K562 (cell line): ENCODE data around the gene PRPF6. TPM values are rescaled to one million over a fixed set of nuclear protein-coding genes. Genes with fewer than 3 reads are reported as not detected.
A peak's percentile ranks its signal among the peaks of the same experiment; 100 is the strongest.

Source experiments
- ATAC-seq: fragments of 200-7000 bp; cut with Tn5 transposase; 3 replicates; pipeline ENCODE4 v1.9.1; 2020; ENCODE audit warnings: moderate library complexity
- BruUV-seq: library from RNA; stranded (reverse); fragments of 400-500 nt; replicated peaks from 2 replicates; lab custom pipeline; 2021; lab: Mats Ljungman, UMichigan
- CTCF ChIA-PET: fragments of 300-600 bp; formaldehyde crosslinking; extraction: SDS; loops from one replicate; lab custom pipeline; 2021; ENCODE audit warnings: low intra/inter-chr PET ratio; lab: Yijun Ruan, JAX
- POLR2A ChIA-PET: fragments of 300-600, 350-650 bp; sonication (Branson Sonifier 250); formaldehyde crosslinking; extraction: SDS; loops from one replicate; lab custom pipeline; 2021; ENCODE audit warnings: antibody characterized with exemption, inconsistent platforms; lab: Yijun Ruan, JAX
- DNase-seq, 4 experiments: peaks; one replicate each; pipeline versions ENCODE4 v3.0.0 to v3.0.0-alpha.2; 2011 to 2018; ENCODE audit warnings: low spot score in 3 of 4, mixed read lengths in 3 of 4; ENCODE audit errors: extremely low read depth in 1 of 4
- FAIRE-seq: peaks from 2 replicates; lab custom pipeline; 2011; peaks lifted over from hg19 to GRCh38; lab: Jason Lieb, UNC
- H2AFZ ChIP-seq: 2 replicates; pipeline ENCODE4 v1.6.0; 2011; ENCODE audit warnings: low read depth, low read length, control low read depth, inconsistent platforms
- H3K27ac ChIP-seq: fragments of 200-600 bp; 3 replicates; pipeline ENCODE4 v1.8.0; 2011; ENCODE audit warnings: low read depth, mild to moderate bottlenecking, control low read depth, inconsistent platforms, low read length, moderate library complexity, mixed read lengths; ENCODE audit errors: extremely low read depth
- H3K27me3 ChIP-seq, 2 experiments: fragments of 300-600 bp in 1 of 2; 2 replicates in 1 of 2; 3 replicates in 1 of 2; pipeline versions ENCODE4 v1.6.0 to v1.8.0; 2011; ENCODE audit warnings: inconsistent platforms in 2 of 2, low read length in 2 of 2, mild to moderate bottlenecking in 1 of 2, mixed read lengths in 1 of 2, moderate library complexity in 1 of 2; ENCODE audit not compliant: control insufficient read depth in 2 of 2, insufficient read depth in 2 of 2
- H3K36me3 ChIP-seq: fragments of 300-600 bp; 3 replicates; pipeline ENCODE4 v1.8.0; 2011; ENCODE audit warnings: mild to moderate bottlenecking, low read length, inconsistent platforms; ENCODE audit not compliant: control insufficient read depth, insufficient read depth
- H3K4me1 ChIP-seq, 2 experiments: fragments of 200-600 bp in 1 of 2; replicated peaks in 1 of 2; 2 replicates in 1 of 2; 3 replicates in 1 of 2; pipeline versions ENCODE4 v1.5.1 to v1.8.0; 2011; ENCODE audit warnings: inconsistent platforms in 2 of 2, low read length in 2 of 2, mild to moderate bottlenecking in 1 of 2, mixed read lengths in 1 of 2, moderate library complexity in 1 of 2; ENCODE audit not compliant: control insufficient read depth in 2 of 2, insufficient read depth in 2 of 2
- H3K4me2 ChIP-seq: 2 replicates; pipeline ENCODE4 v1.6.1; 2011; ENCODE audit warnings: low read length, control low read depth, inconsistent platforms, mixed read lengths; ENCODE audit not compliant: insufficient read depth
- H3K4me3 ChIP-seq: fragments of 200-600 bp; sonication (generic), shearing (Covaris generic); 2 replicates; pipeline ENCODE4 v1.5.1; 2016; ENCODE audit warnings: control low read depth, inconsistent platforms
- H3K79me2 ChIP-seq: fragments of 200-600 bp; 3 replicates; pipeline ENCODE4 v1.8.0; 2011; ENCODE audit warnings: low read length, inconsistent platforms; ENCODE audit not compliant: control insufficient read depth, insufficient read depth
- H3K9ac ChIP-seq, 2 experiments: 2 replicates each; pipeline versions ENCODE4 v1.6.0 to v1.6.1; 2011; ENCODE audit warnings: low read depth in 2 of 2, low read length in 2 of 2, control low read depth in 1 of 2, inconsistent platforms in 1 of 2, mild to moderate bottlenecking in 1 of 2, mixed read lengths in 1 of 2; ENCODE audit not compliant: insufficient read depth in 1 of 2
- H3K9me1 ChIP-seq: one replicate; pipeline ENCODE4 v1.6.0; 2011; ENCODE audit warnings: inconsistent platforms, mild to moderate bottlenecking, low read length, moderate library complexity; ENCODE audit not compliant: control insufficient read depth, insufficient read depth
- H3K9me3 ChIP-seq: replicated peaks from 2 replicates; pipeline ENCODE4 v1.5.1; 2011; ENCODE audit warnings: low read depth, low read length, inconsistent platforms; ENCODE audit not compliant: control insufficient read depth, insufficient read depth
- H4K20me1 ChIP-seq: replicated peaks from 2 replicates; pipeline ENCODE4 v1.6.1; 2011; ENCODE audit warnings: low read length, inconsistent platforms, mixed read lengths; ENCODE audit not compliant: control insufficient read depth, insufficient read depth
- NR1H2 ChIP-seq: sonication (generic); formaldehyde crosslinking; IDR thresholded peaks from 2 replicates; pipeline ENCODE4 v1.4.0; 2020; ENCODE audit warnings: mild to moderate bottlenecking, missing genetic modification reagents
- NR2C1 ChIP-seq, 2 experiments: fragments of 450-650 bp; IDR thresholded peaks; 2 replicates each; pipeline ENCODE4 v1.6.1; 2017; ENCODE audit warnings: mild to moderate bottlenecking in 2 of 2, antibody characterized with exemption in 1 of 2, inconsistent platforms in 1 of 2, missing compliant biosample characterization in 1 of 2, missing genetic modification characterization in 1 of 2
- ZEB2 ChIP-seq: fragments of 450-650 bp; IDR thresholded peaks from 2 replicates; pipeline ENCODE4 v1.6.1; 2016
- WGBS: fragments of 100-300 bp; shearing (Covaris generic); methylation state at CpG from one replicate; pipeline ENCODE4 v1.1.6; 2016; ENCODE audit warnings: low coverage, mixed read lengths; ENCODE audit not compliant: insufficient coverage; ENCODE audit errors: missing lambda C conversion rate; 5-methylcytosine and 5-hydroxymethylcytosine counted together
- in situ Hi-C: fragments of 300-500 bp; cut with MboI; formaldehyde crosslinking; loops from 4 replicates; pipeline ENCODE4 v1.15.0; 2018; ENCODE audit warnings: inconsistent platforms, mixed read lengths
- intact Hi-C: fragments of 100-400 bp; cut with micrococcal nuclease; formaldehyde crosslinking; loops from 2 replicates; pipeline ENCODE4 v1.14.2; 2022
- polyA plus RNA-seq, 8 experiments: library from polyadenylated mRNA; depleted of rRNA in 4 of 8; stranded (reverse) in 5 of 8; unstranded in 3 of 8; fragments of >200 nt; fragmentation: Nextera tagmentation in 2 of 8; fragmentation: Illumina TruSeq in 1 of 8; extraction: Ambion mirVana in 2 of 8; extraction: Trizol in 1 of 8; gene quantifications; 2 replicates each; pipeline versions ENCODE4 v1.2.1 to v1.2.3, GENCODE V29; 2011 to 2014; ENCODE audit warnings: inconsistent platforms in 1 of 8, missing spikeins in 1 of 8
- total RNA-seq, 7 experiments: library from RNA; depleted of rRNA in 6 of 7; stranded (reverse); fragments of >200 nt in 6 of 7; fragmentation: Illumina TruSeq in 2 of 7; extraction: Trizol in 2 of 7; gene quantifications; 2 replicates each; pipeline versions ENCODE4 v1.2.1 to v1.2.3, GENCODE V29; 2011 to 2021; ENCODE audit warnings: low replicate concordance in 1 of 7
- TF ChIP-seq, protein P1 (sequence below): fragments of 450-650 bp; IDR thresholded peaks from 2 replicates; pipeline ENCODE4 v1.6.1; 2016; ENCODE audit warnings: mild to moderate bottlenecking

Gene PRPF6
- total and polyA plus RNA-seq, 9 of the 15 experiments (the other 6 are each of a cell fraction or from before 2014, with no cell fraction given): 4.2 to 83.2 (median 59.9) TPM

DNA sequence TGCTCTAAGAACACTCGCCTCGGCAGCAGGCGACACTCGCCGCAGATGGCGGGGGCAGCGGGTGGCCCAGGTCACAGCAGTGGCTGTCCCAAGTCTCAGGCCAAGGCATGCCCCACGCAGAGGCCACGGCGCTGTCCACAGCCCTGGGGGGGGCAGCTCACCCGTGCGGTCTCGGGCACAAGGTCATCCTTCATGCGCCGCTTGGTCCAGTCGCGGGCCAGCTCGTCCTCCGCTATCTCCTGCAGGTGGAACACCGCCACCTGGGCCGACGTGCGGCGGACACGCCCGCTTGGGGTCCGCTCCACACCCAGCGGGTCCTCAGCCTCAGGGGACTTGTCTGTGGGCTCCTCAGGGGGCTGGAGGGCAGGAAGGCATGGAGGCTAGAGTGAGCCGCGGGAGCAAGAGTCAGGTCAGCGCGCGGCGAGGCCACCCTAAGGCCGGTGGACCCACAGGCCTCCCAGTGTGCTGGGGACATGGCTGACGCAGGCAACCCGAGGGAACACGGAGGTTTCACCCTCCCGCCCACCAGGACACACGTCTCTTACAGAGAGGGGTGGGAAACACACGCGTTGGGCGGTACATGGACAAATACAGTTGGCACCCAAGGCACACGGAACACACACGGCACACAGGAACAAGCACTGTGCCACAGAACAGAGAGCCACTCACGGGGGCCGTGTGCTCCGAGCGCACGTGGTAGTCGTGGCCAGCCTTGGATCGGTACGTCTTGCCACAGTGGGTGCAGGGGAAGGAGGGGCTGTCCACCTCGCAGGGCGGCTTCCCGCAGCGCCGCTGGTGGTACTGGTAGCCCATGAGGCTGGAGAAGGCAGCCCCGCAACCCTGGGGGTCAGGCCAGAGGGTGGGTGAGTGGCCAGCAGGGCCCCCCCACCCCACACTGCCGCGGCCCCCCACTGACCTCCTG lies 18.2 kb upstream of the PRPF6 start (continued):
- no peak for TF ChIP-seq NR1H2 (CRISPR knock-in tag)
- TF ChIP-seq, protein P1, sequence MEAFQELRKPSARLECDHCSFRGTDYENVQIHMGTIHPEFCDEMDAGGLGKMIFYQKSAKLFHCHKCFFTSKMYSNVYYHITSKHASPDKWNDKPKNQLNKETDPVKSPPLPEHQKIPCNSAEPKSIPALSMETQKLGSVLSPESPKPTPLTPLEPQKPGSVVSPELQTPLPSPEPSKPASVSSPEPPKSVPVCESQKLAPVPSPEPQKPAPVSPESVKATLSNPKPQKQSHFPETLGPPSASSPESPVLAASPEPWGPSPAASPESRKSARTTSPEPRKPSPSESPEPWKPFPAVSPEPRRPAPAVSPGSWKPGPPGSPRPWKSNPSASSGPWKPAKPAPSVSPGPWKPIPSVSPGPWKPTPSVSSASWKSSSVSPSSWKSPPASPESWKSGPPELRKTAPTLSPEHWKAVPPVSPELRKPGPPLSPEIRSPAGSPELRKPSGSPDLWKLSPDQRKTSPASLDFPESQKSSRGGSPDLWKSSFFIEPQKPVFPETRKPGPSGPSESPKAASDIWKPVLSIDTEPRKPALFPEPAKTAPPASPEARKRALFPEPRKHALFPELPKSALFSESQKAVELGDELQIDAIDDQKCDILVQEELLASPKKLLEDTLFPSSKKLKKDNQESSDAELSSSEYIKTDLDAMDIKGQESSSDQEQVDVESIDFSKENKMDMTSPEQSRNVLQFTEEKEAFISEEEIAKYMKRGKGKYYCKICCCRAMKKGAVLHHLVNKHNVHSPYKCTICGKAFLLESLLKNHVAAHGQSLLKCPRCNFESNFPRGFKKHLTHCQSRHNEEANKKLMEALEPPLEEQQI: no peak

DNA sequence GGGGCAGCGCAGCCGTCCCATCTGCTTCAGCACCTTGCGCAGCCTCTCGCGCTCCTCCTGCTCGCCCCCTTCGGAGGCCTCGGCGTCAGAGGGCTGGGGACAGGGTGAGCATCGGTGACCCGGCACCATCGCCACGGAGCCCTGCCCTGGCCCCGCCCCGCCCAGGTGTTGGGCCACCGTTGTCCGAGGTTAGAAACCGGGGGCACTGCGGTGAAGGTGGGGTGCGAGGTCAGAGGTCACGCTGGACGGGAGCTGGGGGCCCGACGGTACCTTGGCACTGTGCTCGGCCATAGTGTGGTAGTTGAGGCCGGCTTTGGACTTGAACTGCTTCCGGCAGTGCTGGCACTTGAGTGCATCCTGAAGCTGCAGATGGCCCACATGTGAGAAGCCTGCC lies 17.6 kb upstream of the PRPF6 start:
- H3K9ac ChIP-seq: no peak overlapping the region
- ChIA-PET CTCF (no interaction called here), POLR2A (no interaction called here)
- no peak overlapping the region for H3K4me3 ChIP-seq
- H3K79me2 ChIP-seq: peaks cover 10% of the 10 kb centered on the region
- H3K4me2 ChIP-seq: no peak overlapping the region
- H3K36me3 ChIP-seq: peaks cover 78% of the 10 kb centered on the region; the same call in 2 of the 3 replicates
- H3K4me1 ChIP-seq: peaks cover 0 to 52% of the 10 kb centered on the region in 2 experiments; a peak in 3 of 5 replicates
- H4K20me1 ChIP-seq: no peaks in the 10 kb centered on the region
- H3K9me1 ChIP-seq: no peaks in the 10 kb centered on the region
- H3K27me3 ChIP-seq: no peaks in the 10 kb centered on the region
- WGBS: 97% methylated on average over 18 of the region's 27 CpGs
- in situ Hi-C loops: no loop called here
- FAIRE-seq (no peak), DNase-seq (no peak), ATAC-seq (peak; percentile 12; the same call in 1 of the 3 replicates)
- TF ChIP-seq NR2C1 (IDR thresholded peaks at IDR 0.05): peak; percentile 28; the same call in 1 of the 2 replicates
- TF ChIP-seq NR2C1 (tag; IDR thresholded peaks at IDR 0.05): no peak
- TF ChIP-seq ZEB2: no peak
- H3K27ac ChIP-seq: no peak overlapping the region
- no peaks in the 10 kb centered on the region for H3K9me3 ChIP-seq
- no TSS peak for BruUV-seq
- intact Hi-C loops: no loop called here
- no peak overlapping the region for H2AFZ ChIP-seq
